Uterus (tissue), 4 donors: Measurements from ENCODE around the gene ARHGAP1. TPM values are rescaled to one million over a fixed set of nuclear protein-coding genes. Genes with fewer than 3 reads are reported as not detected.
"Not testable (repeated sequence)": the region's sequence is repeated elsewhere in the genome, so short reads cannot be mapped to it uniquely, and the experiment has no call there.

ENCODE experiments used
- DNase-seq, 2 donors: peaks; one replicate each; pipeline ENCODE4 v3.0.0-alpha.2; 2019 to 2020
- H3K27ac ChIP-seq, 2 donors: fragments of 200-600 bp; sonication (generic); 1 replicate in 1 of 2; 2 replicates in 1 of 2; pipeline ENCODE4 v1.5.1; 2016 to 2018
- H3K27me3 ChIP-seq, 2 donors: fragments of 200-600 bp; sonication (generic); one replicate each; pipeline ENCODE4 v1.5.1; 2018 to 2019; ENCODE audit warnings: control low read depth in 1 of 2
- H3K36me3 ChIP-seq, 2 donors: fragments of 200-600 bp; sonication (generic); one replicate each; pipeline ENCODE4 v1.5.1; 2019; ENCODE audit warnings: control low read depth in 1 of 2
- H3K4me1 ChIP-seq, 2 donors: fragments of 200-600 bp; sonication (generic); one replicate each; pipeline ENCODE4 v1.5.1; 2018 to 2019; ENCODE audit warnings: control low read depth in 1 of 2
- H3K4me3 ChIP-seq, 2 donors: fragments of 200-600 bp; sonication (generic); 1 replicate in 1 of 2; 2 replicates in 1 of 2; pipeline ENCODE4 v1.5.1; 2018 to 2019; ENCODE audit warnings: mild to moderate bottlenecking in 1 of 2
- H3K9me3 ChIP-seq, 2 donors: fragments of 200-600 bp; sonication (generic); one replicate each; pipeline ENCODE4 v1.5.1; 2019; ENCODE audit warnings: control low read depth in 1 of 2
- POLR2A ChIP-seq, 2 donors: fragments of 450-650 bp; IDR thresholded peaks; one replicate each; pipeline ENCODE4 v1.6.1; 2016; ENCODE audit warnings: antibody characterized with exemption in 2 of 2, mild to moderate bottlenecking in 1 of 2, moderate library complexity in 1 of 2
- intact Hi-C: fragments of 100-400 bp; cut with DNase I; formaldehyde crosslinking; loops from one replicate; pipeline ENCODE4 v1.15.1; 2023; ENCODE audit warnings: low total_unique reads
- total RNA-seq, 4 donors: library from RNA; depleted of rRNA in 3 of 4; stranded (reverse); fragments of >200 nt in 3 of 4; gene quantifications; one replicate each; pipeline versions ENCODE4 v1.1.0 to v1.2.4, GENCODE V29; 2014 to 2023
- TF ChIP-seq, protein P1 (sequence below), 4 experiments: fragments of 200-600 bp in 2 of 4; fragments of 450-650 bp in 2 of 4; sonication (generic) in 2 of 4; IDR thresholded peaks; one replicate each; pipeline ENCODE4 v1.5.1; 2016 to 2019; ENCODE audit warnings: antibody characterized with exemption in 4 of 4, mild to moderate bottlenecking in 2 of 4, moderate library complexity in 1 of 4
- donor health status: DM: yes; HTN: yes; CAD: no.

The ARHGAP1 gene
- total RNA-seq, 4 donors from 2014 or later, result 27.9 to 114 (median 37.3) TPM

DNA sequence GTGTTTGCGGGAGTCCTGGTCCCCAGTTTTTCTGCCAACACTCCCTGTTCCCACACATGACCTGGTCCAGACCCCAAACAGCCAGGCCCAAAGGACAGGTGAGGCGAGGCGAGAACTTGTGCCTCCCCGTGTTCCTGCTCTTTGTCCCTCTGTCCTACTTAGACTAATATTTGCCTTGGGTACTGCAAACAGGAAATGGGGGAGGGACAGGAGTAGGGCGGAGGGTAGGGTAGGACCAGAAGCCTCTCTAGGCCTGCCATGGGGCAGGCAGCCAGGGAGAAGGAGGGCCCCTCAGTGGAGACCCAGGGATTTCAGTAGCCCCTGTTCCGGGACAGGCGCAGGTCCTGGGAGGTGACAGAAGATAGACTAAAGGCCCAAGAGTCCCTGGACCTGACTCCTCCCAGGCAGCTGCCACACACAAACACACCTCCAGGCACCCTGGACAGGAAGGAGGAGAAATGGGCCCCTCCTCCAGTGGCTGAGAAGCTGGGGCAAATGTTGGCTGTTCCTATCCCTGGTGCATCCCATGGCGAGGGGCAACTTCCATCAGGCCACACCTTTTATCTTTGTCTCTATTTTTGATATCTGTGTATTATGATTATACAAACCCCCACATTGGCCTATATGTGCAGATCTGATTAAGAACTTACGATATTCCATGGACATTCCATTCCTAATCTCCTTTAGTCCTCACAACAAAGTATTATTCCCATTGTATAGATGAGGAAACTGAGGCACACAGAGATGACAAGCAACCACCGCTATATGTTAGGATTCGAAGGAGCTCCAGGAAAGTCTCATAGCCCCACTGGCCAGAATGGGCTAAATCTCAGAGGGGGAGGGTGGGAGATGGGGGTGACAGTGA, 18.0 kb upstream of the ARHGAP1 start:
- H3K27me3 ChIP-seq, result no peaks in the 10 kb centered on the region
- TF ChIP-seq, protein P1, sequence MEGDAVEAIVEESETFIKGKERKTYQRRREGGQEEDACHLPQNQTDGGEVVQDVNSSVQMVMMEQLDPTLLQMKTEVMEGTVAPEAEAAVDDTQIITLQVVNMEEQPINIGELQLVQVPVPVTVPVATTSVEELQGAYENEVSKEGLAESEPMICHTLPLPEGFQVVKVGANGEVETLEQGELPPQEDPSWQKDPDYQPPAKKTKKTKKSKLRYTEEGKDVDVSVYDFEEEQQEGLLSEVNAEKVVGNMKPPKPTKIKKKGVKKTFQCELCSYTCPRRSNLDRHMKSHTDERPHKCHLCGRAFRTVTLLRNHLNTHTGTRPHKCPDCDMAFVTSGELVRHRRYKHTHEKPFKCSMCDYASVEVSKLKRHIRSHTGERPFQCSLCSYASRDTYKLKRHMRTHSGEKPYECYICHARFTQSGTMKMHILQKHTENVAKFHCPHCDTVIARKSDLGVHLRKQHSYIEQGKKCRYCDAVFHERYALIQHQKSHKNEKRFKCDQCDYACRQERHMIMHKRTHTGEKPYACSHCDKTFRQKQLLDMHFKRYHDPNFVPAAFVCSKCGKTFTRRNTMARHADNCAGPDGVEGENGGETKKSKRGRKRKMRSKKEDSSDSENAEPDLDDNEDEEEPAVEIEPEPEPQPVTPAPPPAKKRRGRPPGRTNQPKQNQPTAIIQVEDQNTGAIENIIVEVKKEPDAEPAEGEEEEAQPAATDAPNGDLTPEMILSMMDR (IDR thresholded peaks at IDR 0.05), result no peak
- TF ChIP-seq POLR2A (IDR thresholded peaks at IDR 0.05), result no peak
- H3K36me3 ChIP-seq, result no peaks in the 10 kb centered on the region
- no peaks in the 10 kb centered on the region for H3K9me3 ChIP-seq
- H3K4me1 ChIP-seq, result no peaks in the 10 kb centered on the region
- H3K27ac ChIP-seq, result no peak overlapping the region
- intact Hi-C loops, result no loop called here
- H3K4me3 ChIP-seq, result no peak overlapping the region
- no peak for DNase-seq

DNA sequence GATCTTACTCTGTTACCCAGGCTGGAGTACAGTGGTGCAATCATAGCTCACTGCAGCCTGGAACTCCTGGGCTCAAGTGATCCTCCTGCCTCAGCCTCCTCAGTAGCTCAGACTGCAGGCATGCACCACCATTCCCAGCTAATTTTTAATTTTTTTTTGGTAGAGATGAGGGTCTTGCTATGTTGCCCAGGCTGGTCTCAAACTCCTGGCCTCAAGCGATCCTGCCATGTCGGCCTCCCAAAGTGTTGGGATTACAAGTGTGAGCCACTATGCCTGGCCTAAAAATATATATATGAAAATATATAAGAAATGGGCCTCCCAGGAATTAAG, 17.4 kb upstream of the ARHGAP1 start:
- DNase-seq, H3K27ac ChIP-seq, H3K4me1 ChIP-seq, intact Hi-C loops, H3K27me3 ChIP-seq, H3K36me3 ChIP-seq, H3K9me3 ChIP-seq, H3K4me3 ChIP-seq: not testable (repeated sequence)

DNA sequence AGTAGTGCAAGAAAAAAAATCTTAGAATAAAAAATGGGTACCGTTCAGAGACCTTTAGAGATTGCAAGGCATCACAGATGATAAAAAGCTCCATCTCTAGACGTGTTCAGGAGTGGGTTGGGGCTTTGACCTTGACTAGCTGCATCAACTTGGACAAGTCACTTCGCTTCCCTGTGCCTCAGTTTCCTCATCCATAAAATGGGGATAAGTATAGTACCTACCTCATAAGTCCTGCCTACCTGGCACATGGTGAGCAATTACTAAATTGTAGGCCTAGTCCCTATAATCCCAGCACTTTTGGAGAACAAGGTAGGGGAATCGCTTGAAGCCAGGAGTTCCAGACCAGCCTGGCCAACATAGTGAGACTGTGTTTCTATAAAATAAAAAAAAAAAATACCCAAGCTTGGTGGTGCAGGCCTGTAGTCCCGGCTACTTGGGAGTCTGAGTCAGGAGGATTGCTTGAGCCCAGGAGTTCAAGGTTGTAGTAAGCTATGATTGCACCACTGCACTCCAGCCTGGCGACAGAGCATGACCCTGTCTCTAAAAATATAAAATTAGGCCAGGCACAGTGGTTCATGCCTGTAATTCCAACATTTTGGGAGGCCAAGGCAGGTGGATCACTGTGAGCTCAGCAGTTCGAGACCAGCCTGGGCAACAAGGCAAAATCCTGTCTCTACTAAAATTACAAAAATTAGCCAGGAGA, 12.6 kb upstream of the ARHGAP1 start:
- H3K4me1 ChIP-seq, result no peaks in the 10 kb centered on the region
- H3K27me3 ChIP-seq, result no peaks in the 10 kb centered on the region
- no peaks in the 10 kb centered on the region for H3K36me3 ChIP-seq
- H3K9me3 ChIP-seq, result no peaks in the 10 kb centered on the region
- TF ChIP-seq, protein P1 (IDR thresholded peaks at IDR 0.05), result no peak
- TF ChIP-seq POLR2A (IDR thresholded peaks at IDR 0.05), result no peak
- H3K27ac ChIP-seq, result peak overlapping the region in 1 of 2 donors; percentile 90
- H3K4me3 ChIP-seq, result no peak overlapping the region
- intact Hi-C loops, result no loop called here
- DNase-seq, result no peak

DNA sequence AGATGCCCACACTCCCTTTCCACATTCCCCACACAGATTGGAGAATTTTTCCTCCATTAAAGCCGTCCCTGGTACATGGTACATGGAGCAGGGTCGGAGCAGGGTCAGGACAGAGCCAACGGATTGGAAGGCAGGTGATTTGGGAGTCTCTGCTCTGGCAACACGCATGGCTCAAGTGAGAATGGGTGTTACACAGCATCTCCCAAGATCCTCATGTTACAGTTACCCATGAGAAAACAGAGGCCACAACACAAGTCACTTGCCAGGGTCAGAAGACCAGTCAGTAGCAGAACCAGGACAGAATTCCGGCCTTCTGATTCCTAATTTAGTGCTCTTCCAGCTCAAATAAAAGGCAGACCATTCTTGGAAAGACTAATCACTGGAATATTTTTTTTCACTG, 10.9 kb upstream of the ARHGAP1 start:
- Histone ChIP-seq H3K27me3 (no peaks in the 10 kb centered on the region), H3K36me3 (no peaks in the 10 kb centered on the region), H3K4me3 (no peak overlapping the region), H3K4me1 (no peaks in the 10 kb centered on the region), H3K27ac (peak overlapping the region; percentile 87 to 90), H3K9me3 (no peaks in the 10 kb centered on the region)
- TF ChIP-seq, protein P1 (IDR thresholded peaks at IDR 0.05), result no peak
- no peak for TF ChIP-seq POLR2A (IDR thresholded peaks at IDR 0.05)
- DNase-seq, result no peak
- intact Hi-C loops, result no loop called here

- peak; percentile 68 to 82 for DNase-seq
- Histone ChIP-seq H3K4me3 (no peak overlapping the region), H3K36me3 (no peaks in the 10 kb centered on the region), H3K9me3 (no peaks in the 10 kb centered on the region), H3K27me3 (no peaks in the 10 kb centered on the region), H3K4me1 (no peaks in the 10 kb centered on the region), H3K27ac (peak overlapping the region; percentile 87 to 90)
- intact Hi-C loops, result no loop called here
- TF ChIP-seq, protein P1 (IDR thresholded peaks at IDR 0.05), result no peak
- peak in 1 of 2 donors; percentile 19 for TF ChIP-seq POLR2A (IDR thresholded peaks at IDR 0.05)
Measured at GRCh38 chr11:46710821-46711269, 10.4 kb upstream of the ARHGAP1 start.

DNA sequence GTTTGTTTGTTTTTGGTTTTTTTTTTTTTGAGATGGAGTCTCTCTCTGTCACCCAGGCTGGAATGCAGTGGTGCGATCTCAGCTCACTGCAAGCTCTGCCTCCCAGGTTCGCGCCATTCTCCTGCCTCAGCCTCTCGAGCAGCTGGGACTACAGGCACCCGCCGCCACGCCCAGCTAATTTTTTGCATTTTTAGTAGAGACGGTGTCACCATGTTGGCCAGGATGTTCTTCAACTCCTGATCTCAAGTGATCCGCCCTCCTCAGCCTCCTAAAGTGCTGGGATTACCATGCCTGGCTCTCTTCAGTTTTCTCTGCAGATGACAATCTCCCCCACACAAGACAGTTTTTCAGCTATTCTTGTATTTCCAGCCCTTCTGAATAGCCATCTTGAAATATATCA, 8.9 kb upstream of the ARHGAP1 start:
- intact Hi-C loops, result not testable (repeated sequence)

More for the DNA sequence above, 8.9 kb upstream of the ARHGAP1 start:
- H3K27me3 ChIP-seq, H3K27ac ChIP-seq, H3K36me3 ChIP-seq, H3K9me3 ChIP-seq, H3K4me3 ChIP-seq, H3K4me1 ChIP-seq, DNase-seq: not testable (repeated sequence)
